Activated T-helper 1 cell treated with anti-CD3 and anti-CD28 coated beads, Interleukin-2, amount 50 U/mL, for 16 hours (primary cell): ENCODE data around the gene CDK6.

ENCODE experiments used
- DNase-seq, 2 donors: peaks; one replicate each; pipeline ENCODE4 v3.0.0-alpha.2; 2020; ENCODE audit warnings: low read depth in 1 of 2, low spot score in 1 of 2

The CDK6 gene

GRCh38 chr7:92714767-92715166 lies 121.6 kb downstream of the CDK6 start:
- DNase-seq, result no peak

GRCh38 chr7:92714280-92714679 lies 122.1 kb downstream of the CDK6 start:
- DNase-seq, result no peak

GRCh38 chr7:92709912-92710311 lies 126.5 kb downstream of the CDK6 start:
- DNase-seq, result no peak

- DNase-seq, result no peak
These were observed 127.2 kb downstream of the CDK6 start for GRCh38 chr7:92709150-92709549.

- no peak for DNase-seq
These were observed 128.0 kb downstream of the CDK6 start for GRCh38 chr7:92708111-92709042.

- DNase-seq, result no peak
These were observed 128.9 kb downstream of the CDK6 start for GRCh38 chr7:92707435-92707834.

GRCh38 chr7:92706563-92706962 lies 129.8 kb downstream of the CDK6 start:
- no peak for DNase-seq

GRCh38 chr7:92705831-92706230 lies 130.5 kb downstream of the CDK6 start:
- DNase-seq, result no peak

GRCh38 chr7:92704858-92705257 lies 131.5 kb downstream of the CDK6 start:
- no peak for DNase-seq

GRCh38 chr7:92702535-92702934 lies 133.8 kb downstream of the CDK6 start:
- DNase-seq, result no peak

- no peak for DNase-seq
These were observed 136.3 kb downstream of the CDK6 start for GRCh38 chr7:92699966-92700514.

GRCh38 chr7:92699560-92699959 lies 136.8 kb downstream of the CDK6 start:
- DNase-seq, result no peak

- no peak for DNase-seq
These were observed 138.0 kb downstream of the CDK6 start for GRCh38 chr7:92698237-92698841.

- no peak for DNase-seq
These were observed 139.0 kb downstream of the CDK6 start for GRCh38 chr7:92697414-92697813.

GRCh38 chr7:92697012-92697411 lies 139.4 kb downstream of the CDK6 start:
- DNase-seq, result no peak

- DNase-seq, result no peak
These were observed 139.8 kb downstream of the CDK6 start for GRCh38 chr7:92696584-92696983.

- DNase-seq, result no peak
These were observed 140.8 kb downstream of the CDK6 start for GRCh38 chr7:92695308-92696261.

- DNase-seq, result no peak
These were observed 142.2 kb downstream of the CDK6 start for GRCh38 chr7:92694211-92694610.

- DNase-seq, result no peak
These were observed 142.9 kb downstream of the CDK6 start for GRCh38 chr7:92693519-92693918.

GRCh38 chr7:92691578-92691977 lies 144.8 kb downstream of the CDK6 start:
- DNase-seq, result no peak
